NCI-H774 (cell line): Measurements from ENCODE around the gene TNFRSF13B.

Experiments
- DNase-seq: peaks from one replicate; lab custom pipeline; 2025; lab: John Stamatoyannopoulos, UW

TNFRSF13B gene

DNA sequence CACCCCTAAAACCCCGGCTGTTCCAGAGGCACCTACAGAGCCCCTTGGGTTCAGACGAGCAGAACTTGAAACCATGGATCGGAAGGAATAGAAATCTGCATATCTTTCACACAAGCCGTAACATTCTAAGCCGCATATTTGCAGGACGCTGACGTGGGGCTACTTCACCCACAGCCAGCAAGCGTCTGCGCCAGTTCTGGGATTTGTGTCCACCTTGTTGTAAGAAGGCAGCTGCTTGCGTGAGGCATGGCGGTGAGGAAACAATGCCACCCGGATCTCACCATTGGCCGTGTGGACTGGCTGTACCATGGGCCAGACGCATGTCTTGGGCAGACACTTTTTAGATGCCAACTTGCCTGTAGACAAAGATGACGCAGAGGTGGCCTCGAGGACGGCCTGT, 34.5 kb downstream of the TNFRSF13B start:
- DNase-seq, result no peak

GRCh38 chr17:16936536-16937310, 35.2 kb downstream of the TNFRSF13B start:
- no peak for DNase-seq

DNA sequence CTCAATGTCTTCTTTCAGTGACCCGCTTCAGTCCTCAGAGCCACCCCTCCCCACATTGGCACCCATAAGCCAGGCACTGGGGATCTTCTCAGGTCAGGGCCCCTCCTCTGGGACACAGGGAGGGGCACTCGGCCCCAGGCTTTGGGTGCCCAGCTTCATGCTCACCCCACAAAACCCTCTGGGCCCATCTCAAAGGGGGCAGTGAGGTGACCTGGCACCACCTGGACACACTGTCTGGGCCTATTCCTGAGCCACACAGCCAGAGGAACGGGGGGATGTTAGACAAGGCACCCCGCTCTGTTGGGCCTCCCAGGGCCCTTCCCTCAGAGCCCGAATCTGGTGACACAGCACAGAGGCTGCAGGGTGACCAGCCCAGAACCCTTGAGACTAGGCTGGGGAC, 36.1 kb downstream of the TNFRSF13B start:
- DNase-seq, result no peak

GRCh38 chr17:16935241-16935663, 36.7 kb downstream of the TNFRSF13B start:
- DNase-seq, result no peak

DNA sequence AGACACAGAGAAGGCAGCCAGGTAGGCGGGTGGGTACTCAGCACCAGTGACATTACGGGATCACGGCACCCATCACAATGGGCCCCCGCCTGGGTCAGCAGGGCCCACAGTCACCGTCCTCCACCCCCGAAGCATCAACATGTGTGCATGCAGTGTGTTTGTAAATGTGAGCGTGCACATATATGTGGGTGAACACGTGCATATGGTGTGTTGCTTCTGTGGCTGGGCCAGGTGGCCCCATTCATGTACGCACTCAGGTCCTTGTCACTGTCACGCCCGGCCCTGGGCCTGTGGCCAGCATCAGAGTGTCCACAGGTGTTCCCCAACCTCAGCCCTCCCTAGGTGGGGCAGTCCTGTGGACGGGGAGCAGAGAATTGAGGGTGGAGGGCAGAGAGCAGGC, 37.1 kb downstream of the TNFRSF13B start:
- DNase-seq, result no peak

DNA sequence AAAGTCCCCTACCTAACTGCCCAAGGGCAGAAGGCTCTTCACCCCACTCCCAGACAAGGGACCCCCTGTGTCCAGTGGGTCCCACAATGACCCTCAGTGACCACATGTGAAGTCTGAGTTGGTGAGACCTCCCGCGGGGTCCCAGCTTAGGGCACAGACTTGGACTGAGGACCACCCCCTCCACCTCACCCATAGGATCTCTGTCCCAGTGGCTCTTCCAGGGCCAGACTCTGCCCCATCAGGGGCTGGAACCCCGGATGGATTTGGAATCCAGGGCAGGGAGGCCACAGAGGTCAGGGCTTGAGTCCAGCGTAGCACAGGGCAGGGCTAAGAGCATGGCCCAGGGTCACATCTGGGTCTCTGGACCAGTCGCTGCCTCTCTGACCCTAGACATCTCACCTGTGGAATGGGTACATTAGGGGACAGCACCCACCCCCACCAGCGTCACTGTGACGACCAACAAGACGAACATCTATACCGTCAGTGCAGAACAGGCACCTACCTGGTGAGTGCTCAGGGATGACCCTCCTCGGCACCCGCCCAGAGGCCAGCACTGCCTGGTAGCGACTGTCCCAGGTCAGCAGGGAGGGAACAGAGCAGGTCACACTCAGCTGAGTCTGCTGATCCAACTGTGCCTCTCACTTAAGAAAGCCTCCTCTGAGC, 37.7 kb downstream of the TNFRSF13B start:
- no peak for DNase-seq

GRCh38 chr17:16933317-16934132, 38.4 kb downstream of the TNFRSF13B start:
- DNase-seq, result no peak

DNA sequence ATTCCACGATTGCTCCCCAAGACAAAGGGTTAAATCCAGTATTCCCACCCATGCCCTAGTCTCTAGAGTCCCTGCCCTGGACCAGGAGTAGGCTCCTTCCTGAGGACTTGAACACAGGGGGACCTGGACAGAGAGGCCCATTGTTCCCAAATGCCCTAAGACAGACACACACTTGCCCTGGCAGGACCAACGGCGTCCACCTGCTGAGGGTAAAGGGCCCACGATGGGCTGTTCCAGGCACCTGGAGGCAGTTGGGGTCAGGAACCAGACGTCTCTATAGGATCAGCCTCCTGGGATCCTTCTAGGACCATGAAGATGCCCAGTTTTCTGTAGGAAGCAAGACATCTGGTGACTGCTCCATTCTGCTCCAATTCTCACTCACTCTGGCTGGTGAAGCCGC, 39.3 kb downstream of the TNFRSF13B start:
- no peak for DNase-seq

DNA sequence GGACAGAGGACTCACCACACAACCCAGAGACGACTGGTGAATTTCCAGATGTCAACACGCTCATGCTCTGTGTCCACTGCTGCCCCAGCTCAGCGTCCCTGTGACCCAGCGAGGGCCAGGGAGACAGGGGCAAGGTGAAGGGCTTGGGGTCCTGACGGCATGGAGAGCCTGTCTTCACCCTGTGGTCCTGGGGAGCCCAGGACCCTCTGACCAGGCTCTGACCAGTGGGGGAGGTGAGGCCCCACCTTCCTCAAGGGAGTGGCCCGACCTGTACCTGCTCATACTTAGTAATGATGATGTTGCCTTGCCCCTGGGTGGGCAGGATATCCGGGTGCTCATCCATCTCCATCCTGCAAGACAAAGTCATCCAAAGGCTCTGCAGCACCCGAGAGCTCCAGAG, 39.8 kb downstream of the TNFRSF13B start:
- DNase-seq, result no peak

GRCh38 chr17:16931318-16932060, 40.4 kb downstream of the TNFRSF13B start:
- DNase-seq, result no peak

DNA sequence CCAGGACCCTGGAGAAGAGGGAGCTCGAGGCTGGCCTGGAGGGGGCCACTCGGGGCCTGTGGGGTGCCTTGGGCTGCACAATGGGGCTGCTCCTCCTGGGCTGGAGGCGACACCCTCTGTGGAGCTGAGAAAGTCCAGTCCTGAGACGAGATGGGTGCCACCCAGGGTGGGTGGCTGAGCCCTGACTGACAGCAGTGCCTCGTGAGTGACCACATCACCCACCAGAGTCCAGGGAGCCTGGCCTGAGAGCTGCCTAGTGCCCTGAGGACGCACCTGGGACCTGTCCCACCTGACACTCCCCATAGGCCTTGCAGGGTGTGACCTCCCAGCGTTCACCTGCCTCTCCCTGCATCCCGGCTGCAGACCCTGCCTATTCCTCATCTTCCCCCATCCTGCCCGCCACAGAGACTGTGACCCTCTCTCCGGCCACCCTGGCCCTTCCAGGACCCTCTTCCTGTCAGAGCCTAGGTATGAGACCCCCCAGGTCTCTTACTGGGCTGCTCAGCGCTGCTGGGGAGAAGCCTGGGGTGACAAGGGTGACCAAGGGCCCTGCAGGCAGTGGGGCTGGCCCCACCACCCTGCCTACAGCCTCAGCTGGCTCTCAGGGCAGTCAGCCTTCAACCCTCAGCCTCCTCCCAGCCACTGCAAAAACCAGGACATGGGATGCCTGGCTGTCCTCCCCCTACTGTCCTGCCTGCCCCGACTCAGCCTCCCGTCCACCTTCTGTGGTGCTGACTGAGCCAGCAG, 41.2 kb downstream of the TNFRSF13B start:
- DNase-seq, result no peak

GRCh38 chr17:16929757-16930520, 42.0 kb downstream of the TNFRSF13B start:
- no peak for DNase-seq

GRCh38 chr17:16929035-16929680, 42.8 kb downstream of the TNFRSF13B start:
- no peak for DNase-seq

DNA sequence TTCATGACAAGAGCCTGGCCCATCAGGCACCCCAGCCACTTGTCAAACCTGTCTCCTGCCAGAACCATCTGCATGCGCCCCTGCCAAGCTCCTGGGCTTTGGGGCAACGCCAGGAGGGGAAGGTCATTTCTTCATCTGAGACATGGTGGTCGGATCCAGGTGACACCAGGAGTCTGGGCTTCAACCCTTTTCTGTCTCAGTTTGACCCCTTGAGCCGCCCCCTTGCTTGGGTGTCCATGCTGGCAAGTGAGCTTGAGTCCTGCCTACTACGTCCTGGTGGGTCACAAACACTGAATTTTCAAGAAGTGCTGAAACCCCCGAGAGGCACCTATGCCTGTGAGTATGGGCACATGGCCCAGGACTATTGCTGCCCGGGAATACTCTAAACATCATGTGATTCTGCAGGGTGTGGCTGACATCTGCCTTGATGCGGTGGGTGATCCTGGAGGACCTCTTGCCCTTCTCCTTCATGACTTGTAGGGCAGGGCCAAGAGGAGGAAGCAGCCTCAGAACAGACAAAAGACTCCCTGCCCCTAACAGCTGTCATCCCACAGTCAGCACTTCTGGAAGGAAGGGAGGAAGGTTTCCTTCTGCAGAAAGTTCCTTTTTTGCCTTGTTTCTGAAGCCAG, 43.4 kb downstream of the TNFRSF13B start:
- no peak for DNase-seq

GRCh38 chr17:16927641-16928321, 44.1 kb downstream of the TNFRSF13B start:
- DNase-seq, result no peak

DNA sequence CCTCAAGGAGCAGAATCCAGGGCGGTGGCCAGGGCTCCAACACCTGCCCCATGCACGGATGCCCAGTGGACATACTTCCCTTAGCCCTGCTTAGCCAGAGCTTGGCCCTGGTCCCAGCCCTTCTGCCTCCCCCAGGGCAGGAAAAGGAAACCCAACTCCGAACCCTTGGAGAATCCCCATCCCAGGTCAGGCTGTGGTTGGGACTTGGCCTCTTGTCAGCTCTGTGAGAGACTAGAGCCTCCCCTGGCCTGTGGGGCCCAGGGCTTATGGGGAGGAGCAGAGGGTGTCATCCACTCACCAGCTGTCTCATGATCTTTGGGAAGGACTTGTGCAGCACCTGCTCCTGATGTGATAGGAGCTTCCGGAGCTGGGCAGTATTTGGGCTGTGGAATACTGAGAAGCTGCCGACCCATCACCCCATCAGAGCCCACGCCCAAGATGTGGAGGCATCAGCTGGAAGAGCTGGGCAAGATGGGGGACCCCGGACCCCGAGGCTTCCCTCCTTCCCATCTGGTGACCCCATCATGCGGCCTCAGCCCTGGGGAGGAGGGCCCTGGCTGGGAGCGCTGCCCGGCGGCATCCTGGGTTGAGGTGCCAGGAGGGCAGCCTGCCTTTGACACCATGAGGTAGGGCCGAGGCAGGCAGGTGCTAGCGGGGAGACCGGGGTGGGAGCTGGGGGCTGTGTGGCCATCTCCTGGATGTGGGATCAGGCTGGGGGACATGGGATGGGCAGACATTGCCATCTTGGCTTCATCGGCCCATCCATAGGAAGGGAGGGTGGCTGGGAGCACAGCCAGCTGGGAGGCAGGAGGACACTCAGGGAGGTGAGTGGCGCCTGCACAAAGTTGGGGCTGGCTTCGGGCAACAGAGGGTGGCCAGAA, 45.1 kb downstream of the TNFRSF13B start:
- DNase-seq, result no peak

DNA sequence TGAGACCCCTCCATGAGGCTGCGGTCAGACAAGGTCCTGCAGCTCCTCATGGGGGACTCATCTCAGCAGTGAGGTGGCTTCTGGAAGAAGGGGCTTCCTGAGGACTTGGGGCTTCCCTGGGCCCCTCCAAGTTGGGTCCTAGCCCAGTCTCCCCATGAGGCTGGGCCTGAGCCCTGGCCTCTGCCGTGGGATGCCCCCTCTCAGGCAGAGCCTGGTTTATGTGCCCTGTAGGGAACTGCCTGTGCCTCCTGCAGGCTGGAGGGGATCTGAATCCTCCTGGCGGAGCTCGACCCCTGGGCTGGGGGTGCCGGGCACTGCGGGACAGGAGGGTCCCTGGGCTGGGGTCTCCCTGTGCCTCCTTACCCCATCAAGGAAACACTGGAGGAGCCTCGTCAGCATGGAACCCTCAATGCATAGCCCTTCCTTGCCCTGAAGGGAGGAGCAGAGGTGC, 45.8 kb downstream of the TNFRSF13B start:
- no peak for DNase-seq
